GM19372 (cell line): Measurements from ENCODE around the gene NMU.
"Not testable (repeated sequence)": the region's sequence is repeated elsewhere in the genome, so short reads cannot be mapped to it uniquely, and the experiment has no call there.

Experiments used
- ATAC-seq: cut with Tn5 transposase; IDR thresholded peaks from one replicate; pipeline ENCODE4 v1.9.1; 2021; ENCODE audit warnings: mild to moderate bottlenecking, low read depth, moderate library complexity; ENCODE audit not compliant: unreplicated experiment

Gene NMU, protein sequence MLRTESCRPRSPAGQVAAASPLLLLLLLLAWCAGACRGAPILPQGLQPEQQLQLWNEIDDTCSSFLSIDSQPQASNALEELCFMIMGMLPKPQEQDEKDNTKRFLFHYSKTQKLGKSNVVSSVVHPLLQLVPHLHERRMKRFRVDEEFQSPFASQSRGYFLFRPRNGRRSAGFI

DNA sequence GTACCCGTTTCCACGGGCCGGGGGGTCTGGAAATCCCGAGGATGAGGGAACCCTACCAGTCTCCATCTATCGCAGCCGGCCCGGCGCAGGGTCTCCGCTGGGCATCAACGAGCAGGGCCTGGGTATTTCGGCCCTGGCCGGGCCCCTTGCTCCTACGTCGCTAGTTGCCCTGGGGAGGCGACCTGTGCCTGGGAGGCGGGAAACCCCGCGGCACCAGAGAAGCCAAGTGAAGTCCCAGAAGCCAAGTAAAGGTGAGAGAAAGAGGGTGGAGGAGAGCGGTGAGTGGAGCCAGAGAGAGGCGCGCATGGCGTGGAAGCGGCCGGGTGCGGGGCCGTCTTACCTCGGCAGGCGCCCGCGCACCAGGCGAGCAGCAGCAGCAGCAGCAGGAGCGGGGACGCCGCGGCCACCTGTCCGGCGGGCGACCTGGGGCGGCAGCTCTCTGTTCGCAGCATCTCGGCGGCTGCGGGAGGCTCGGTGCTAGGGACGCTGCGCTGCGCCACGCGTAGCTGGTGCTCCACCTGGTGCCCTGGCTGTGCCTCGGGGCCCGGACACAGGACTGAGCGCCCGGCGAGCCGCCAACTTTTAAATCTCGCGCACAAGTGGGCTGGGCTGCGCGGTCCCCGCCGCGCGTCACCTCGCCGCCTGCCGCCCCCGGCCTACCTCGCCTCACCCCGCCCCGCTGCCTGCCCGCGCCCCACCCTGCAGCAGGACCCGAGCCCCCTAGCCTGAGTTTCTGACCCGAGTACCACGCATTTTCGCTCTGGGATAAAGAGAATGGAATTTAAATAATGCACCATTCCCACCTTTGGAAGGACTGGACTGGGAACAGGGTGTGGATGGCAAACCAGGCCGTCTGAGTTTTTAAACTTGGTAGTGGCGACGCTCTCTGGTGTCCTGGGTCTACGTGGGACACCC, at the start of gene NMU:
Gene NMU (minus strand): TSS at position 558 of the 915 bp plus-strand sequence. CDS start 106 bp downstream, at position 452.
- ATAC-seq = peak; percentile 86

DNA sequence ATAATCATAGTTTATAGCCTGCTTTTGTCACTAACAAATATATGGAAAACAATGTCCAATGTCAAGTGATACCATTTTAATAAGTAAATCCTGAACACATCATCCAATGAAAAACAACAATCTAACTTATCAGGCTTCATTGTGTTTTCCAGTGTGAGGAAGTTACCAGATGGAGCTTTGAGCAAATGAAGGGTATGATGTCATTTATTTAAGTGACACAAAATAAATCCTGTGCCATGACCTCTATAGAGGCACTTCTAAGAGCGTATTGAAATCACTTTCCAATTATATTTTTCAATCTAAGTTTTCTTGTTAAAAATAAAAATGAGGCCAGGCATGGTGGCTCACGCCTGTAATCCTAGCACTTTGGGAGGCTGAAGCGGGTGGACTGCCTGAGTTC, 48.2 kb upstream of the NMU start:
- ATAC-seq = no peak

DNA sequence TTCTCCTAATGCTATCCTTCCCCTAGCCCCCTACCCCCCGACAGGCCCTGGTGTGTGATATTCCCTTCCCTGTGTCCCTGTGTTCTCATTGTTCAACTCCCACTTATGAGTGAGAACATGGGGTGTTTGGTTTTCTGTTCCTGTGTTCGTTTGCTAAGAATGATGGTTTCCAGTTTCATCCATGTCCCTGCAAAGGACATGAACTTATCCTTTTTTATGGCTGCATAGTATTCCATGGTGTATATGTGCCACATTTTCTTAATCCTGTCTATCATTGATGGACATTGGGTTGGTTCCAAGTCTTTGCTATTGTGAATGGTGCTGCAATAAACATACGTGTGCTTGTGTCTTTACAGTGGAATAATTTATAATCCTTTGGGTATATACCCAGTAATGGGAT, 46.7 kb upstream of the NMU start:
- ATAC-seq = not testable (repeated sequence)

DNA sequence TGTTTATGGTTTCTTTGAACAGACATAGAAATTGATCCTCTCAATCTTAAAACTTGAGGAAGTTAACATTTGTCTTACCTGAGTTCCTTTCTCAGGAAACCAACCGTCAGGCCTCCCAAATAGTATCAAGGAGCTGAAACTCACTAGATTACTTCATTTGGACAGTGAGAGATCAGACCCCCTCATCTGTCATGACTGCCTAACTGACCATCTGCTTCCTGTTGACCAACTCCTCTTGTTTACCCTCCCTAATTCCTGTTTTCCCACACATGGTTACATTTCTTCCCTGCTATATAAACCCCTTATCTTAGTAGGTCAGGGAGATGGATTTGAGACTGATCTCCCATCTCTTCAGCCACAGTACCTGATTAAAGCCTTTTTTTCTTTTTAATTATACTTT, 46.2 kb upstream of the NMU start:
- ATAC-seq = no peak

DNA sequence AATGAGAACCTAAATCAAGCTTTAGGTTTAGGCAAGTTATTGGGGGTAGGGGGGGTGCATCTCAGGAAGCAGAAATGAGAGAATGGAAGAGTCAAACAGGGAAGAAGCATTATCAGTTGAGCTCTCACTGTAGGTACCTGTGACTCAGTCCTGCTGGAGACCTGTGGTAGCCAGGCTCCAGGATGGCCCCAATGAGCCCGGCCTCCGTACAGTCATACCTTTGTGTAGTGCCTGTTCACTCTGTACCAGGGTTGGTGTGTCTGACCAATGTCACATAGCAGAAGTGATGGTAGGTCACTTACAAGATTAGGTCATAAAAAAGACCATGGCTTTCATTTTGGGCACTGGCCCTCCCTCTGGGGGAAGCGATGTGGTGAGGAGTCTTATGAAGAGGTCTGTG, 45.3 kb upstream of the NMU start:
- ATAC-seq = no peak

DNA sequence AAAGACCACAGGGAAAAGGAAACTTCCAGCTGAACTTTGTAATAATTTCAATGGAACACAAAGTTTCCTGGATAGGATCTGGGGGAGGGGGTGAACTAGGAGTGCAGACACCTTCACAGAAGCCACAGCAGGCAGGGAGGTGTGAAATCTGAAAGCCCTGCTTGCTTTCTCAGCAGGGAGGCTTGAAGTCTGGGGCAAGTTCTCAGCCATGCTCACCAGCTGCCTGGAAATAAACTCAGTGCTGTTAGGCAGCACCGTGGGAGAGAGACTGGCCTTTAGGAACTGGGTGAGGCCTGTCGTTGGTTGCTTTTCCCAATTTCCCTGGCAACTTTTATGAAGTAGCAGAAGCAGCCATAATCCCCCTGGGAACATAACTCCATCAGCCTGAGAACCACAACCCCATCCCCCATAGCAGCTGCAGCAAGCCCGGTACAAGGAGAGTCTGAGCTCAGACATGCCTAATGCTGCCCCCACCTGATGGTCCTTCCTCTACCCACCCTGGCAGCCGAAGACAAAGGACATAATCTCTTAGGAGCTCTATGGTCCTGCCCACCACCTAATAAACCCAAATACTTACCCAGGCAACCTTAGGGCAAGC, 39.2 kb upstream of the NMU start:
- ATAC-seq = no peak

DNA sequence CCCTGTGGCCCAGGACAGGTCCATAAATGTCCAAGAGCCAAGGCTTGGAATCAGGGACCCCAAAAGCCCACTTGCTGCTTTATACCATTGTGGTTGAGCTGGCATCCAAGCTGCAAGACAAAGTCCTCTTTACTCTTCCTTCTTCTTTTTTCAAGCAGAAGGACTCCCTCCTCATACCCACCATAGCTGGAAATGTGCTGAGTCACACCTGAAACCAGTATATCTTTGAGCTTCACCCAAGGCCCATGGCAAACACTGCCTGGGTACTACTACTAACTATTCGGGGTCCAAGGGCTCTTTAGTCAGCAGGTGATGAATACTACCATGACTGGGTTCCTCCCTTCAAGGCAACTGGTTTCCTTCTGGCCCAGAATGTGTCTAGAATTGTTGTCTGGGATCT, 37.3 kb upstream of the NMU start:
- no peak for ATAC-seq

DNA sequence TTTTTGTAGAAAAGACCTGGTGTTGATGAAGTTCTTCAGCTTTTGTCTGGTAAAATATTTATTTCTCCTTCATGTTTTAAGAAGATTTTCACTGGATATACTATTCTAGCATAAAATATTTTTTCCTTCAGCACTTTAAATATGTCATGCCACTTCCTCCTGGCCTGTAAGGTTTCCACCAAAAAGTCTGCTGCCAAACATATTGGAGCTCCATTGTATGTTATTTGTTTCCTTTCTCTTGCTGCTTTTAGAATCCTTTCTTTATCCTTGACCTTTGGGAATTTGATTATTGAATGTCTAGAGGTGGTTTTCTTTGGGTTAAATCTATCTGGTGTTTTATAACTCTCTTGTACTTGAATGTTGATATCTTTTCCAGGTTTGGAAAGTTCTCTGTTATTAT, 35.6 kb upstream of the NMU start:
- ATAC-seq = no peak

DNA sequence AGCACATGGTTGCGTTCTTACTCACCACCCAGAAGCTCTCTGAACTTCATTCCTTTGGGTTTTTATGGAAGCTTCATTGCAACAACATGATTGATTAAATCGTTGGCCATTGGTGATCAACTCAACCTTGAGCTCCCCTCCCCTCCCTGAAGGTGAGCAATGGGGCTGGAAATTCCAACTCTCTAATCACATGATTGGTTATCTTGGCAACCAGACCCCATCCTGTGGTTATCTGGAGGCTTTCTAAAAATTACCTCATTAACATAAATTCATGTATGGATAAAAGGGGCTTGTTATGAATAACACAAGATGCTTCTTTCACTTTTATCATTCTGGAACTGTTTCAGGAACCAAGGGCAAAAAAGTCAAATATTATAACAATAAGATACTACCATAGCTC, 34.6 kb upstream of the NMU start:
- no peak for ATAC-seq

DNA sequence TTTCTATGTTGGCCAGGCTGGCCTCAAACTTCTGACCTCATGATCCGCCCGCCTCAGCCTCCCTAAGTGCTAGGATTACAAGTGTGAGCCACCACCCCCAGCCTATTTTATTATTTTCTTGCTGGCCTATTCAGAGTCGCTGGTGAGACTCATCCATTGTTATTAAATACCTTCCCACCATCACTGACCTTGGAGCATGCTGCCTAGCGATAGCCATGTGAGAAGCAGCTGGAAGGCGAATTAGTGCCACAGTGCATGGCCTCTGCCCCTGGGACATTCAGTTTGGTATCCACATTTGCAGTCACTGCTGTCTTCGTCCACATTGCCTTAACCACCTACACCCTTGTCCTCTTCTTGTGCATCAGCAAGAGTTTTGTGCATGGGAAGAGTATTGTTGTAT, 32.4 kb upstream of the NMU start:
- ATAC-seq = no peak

DNA sequence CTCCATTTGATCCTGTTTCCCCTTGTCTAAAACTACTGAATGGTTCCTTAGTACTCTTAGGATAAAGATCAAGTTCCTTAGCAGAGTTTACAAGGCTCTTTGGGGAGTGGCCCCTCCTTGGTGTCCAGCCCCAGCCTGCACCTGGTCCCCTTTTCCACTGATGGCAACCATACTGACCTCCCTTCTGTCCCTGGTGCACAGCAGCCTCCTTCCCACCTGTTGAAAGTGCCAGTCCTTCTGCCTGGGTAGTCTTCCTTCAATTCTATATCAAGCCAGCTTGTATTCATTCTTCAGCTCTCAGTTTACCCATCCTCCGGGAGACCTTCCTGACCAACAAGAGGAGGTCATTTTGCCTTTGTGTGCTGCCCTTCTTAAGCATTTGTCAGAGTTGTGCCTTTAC, 30.4 kb upstream of the NMU start:
- ATAC-seq = no peak

DNA sequence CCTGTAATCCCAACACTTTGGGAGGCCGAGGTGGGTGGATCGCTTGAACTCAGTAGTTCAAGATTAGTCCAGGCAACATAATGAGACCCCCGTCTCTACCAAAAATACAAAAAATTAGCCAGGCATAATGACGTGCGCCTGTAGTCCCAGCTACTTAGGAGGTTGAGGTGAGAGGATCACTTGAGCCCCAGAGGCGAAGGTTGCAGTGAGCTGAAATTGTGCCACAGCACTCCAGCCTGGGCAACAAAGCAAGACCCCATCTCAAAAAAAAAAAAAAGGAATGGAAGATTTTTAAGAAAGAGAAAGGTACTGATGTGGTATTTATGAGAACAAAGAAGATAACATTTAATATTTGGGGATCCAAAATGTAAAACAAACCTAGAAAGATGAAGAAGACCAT, 27.0 kb upstream of the NMU start:
- ATAC-seq = no peak

DNA sequence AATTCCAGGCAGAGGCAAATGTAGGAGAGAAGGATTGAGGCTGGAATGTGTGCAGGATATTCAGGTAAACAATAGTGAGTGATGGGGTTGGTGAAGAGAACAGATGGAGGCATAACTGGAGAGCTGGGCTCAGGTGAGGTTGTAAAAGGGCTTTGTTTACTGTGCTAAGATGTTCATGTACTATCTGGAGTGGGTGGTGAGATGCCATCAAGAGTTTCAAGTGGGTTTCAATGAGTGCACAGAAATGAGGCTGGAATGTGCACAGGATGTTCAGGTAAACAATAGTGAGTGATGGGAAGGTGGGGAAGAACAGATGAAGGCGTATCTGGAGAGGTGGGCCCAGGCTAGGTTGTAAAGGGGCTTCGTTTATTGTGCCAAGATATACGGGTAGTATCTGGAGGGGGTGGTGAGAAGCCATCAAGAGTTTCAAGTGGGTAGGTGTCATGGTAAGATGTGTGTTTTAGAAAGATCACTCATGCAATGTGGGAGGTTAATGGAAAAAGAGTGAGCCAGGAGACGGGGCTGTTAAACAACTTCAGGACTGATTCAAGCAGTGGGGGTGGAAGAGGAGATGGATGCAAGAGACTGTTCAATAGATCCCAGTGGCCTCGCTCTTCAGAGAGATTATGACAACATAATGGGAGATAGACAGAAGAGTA, 25.4 kb upstream of the NMU start:
- no peak for ATAC-seq

DNA sequence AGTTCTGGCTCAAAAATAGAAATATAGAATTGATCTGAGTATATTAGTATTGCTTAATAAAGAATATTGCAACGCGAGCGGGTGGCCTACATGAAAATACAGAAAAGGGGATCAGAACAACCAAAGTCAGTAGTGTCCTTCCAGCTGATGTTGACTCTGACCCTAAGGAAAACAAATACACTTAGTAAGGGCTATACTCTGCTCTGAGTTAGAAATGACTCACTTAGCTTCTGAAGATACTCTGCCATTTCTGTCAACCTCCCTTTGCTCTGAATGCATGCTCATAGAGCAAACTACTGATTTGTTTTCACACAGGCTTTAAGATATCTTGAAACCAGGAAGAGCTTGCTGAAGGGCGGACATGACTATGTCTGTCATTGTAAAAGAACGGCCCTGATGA, 22.6 kb upstream of the NMU start:
- no peak for ATAC-seq

DNA sequence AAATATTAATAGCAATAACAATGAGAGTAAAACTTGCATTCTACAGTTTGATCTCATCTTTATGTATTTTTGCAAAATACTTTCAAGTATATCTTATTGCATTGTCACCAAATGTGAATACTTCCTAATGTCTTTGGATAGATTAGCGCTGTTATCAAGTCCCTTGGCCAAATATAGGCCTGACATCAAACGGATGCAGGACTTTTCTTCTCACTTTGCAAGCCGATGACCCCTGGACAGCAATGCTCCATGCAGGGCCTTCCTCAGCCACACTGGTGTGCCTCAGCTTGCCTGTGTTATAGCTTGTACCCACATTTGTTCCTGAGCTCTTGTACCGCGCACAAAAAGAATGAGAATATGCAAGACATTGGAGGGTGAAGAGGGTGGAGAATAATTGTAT, 18.0 kb upstream of the NMU start:
- ATAC-seq = no peak

DNA sequence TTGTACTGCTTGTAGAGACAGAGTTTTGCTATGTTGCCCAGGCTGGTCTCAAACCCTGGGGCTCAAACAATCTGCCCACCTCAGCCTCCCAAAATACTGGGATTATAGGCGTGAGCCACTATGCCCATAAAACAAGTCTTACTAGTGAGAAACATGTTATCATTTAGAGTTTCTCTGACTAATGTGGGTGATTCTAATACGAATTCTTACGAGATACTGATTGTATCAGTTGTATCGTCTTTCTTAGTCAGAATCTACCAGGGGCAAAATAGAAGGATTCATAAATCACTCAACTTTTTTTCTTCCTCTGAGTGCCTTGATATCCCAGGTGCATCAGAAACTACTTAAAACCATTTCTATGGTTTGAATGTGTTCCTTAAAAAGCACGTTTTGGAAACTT, 14.4 kb upstream of the NMU start:
- ATAC-seq = no peak

DNA sequence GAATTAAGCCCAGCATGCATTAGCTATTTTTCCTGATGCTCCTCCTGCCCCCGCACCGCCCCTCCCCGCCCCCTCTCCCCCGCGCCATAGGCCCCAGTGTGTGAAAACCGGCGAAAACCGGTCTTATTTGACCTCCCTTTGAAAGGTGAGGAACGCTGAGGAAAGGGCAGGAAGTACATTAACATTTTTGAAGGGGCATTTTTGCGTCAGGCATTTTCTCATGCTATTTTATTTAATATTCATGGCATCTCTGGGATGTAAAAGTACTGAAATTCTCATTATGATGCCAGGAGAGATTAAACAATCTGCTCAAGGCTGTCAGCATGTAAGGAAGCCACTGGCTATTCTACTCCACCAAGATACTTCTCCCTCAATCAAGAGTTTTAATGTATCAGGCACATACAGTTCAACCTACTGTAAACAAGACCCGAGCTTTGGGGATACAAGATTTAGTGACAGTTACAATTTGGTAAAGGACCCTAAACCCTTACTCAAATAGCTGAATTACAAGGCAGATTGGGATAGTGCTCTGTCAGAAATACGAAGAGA, 1.2 kb upstream of the NMU start:
- no peak for ATAC-seq

DNA sequence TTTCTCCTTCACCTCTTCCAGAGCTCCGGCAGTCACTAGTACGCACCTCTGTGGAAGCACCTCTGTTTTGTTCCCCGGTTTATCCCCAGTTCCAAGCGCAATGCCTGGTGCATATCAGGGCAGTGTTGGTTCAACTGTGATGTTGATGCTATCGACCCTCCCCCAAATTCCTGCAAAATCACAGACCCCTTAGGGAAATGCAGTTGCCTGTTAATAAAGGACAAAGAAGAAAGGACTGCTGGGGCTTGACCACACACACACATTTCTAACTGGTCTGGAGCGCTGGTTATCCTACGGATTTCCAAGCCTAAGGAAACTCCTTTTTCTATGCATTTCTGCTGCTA, 530 bp upstream of the NMU start:
- no peak for ATAC-seq

DNA sequence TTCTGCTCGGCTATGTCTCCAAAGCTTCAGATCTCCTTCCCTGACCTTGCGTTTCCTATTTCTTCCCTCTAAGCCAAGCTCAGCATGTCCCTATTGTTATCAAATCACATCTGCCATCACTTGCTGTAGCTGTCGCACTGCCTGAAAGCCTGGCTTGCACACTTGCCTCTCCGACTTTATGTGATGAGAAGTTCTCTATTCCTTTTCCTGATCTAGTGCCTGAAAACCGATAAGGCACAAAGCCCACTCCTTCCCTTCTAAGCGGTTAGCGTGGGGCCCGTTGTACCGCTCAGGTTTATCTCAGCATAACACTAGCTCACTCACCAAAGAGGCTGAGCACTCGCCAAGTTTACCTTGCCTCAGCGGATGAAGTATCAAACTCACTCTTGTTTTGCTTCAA, 816 bp downstream of the NMU start:
- no peak for ATAC-seq

DNA sequence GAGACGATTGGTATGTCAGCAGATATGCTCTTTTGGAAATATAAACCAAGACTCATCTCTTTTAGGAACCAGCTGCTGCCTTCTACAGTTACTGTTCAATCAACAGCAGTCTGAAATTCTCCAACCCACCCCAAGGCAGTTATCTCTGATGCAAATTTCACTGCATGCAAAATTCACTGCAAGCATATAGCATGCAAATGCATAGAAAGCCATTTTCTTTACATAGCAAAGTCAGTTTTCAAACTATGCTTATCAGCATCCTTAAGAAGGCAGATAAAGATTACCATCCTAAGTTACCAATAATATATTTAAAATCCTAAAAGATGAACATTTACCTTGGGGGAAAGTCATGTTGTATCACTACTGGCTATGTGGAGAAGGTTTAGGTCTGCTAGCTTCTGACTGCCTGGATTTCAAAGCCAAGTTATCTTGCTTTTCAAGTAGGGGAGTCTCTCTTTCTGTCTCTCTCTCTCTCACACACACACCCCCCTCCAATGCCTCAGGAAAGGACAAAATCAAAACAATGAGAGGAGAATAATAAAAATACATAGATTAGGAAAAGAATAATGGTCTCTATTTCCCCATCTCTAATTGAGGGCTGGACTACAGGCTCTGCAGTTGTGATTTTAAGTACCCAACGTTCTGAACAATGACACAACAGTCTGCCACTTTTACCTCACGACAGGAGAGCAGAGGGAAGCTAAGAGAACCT, 1.5 kb downstream of the NMU start:
- no peak for ATAC-seq

DNA sequence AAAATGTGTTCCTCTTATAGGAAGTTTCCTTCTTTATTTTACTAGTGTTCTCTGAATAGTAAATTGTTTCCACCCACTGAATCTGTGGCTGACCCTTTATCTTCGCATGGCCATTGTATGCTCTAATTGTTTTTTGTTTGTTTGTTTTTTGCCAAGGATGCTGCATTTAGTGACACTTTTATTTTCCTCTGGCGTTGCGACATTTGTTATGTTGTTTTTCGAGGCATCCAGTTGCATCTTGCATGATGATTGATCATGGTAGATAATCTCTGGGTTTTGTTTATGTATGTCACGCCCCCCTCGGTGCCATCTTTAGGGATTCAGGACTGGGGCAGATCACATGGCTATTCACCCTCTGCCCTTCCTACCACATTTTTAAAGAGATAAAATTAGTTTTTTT, 2.2 kb downstream of the NMU start:
- no peak for ATAC-seq
